GM13976 (cell line): ENCODE data around the gene SLC9A5.

Experiments
- DNase-seq: peaks from one replicate; pipeline ENCODE4 v3.0.0; 2012; ENCODE audit warnings: low spot score
- CTCF ChIP-seq: IDR thresholded peaks from 2 replicates; pipeline ENCODE4 v1.5.1; 2012; ENCODE audit warnings: borderline replicate concordance, mild to moderate bottlenecking; ENCODE audit not compliant: insufficient read depth; ENCODE audit errors: extremely low read depth, missing control alignments, control extremely low read depth
- in situ Hi-C: fragments of 300-500 bp; cut with MboI; formaldehyde crosslinking; loops from one replicate; pipeline ENCODE4 v1.12.0; 2022; ENCODE audit warnings: low sequenced_read_pairs, mixed read lengths, inconsistent platforms; ENCODE audit not compliant: unreplicated experiment

Gene SLC9A5

GRCh38 chr16:67208154-67208896 is 40.5 kb upstream of the SLC9A5 start:
- TF ChIP-seq CTCF, result no peak
- in situ Hi-C loops, result no loop called here
- DNase-seq, result peak; percentile 32

- DNase-seq, result peak; percentile 24
- no peak for TF ChIP-seq CTCF
- in situ Hi-C loops, result no loop called here
Measured at GRCh38 chr16:67209565-67209964, 39.2 kb upstream of the SLC9A5 start.

GRCh38 chr16:67210069-67210937 is 38.5 kb upstream of the SLC9A5 start:
- DNase-seq, result no peak
- TF ChIP-seq CTCF, result no peak
- in situ Hi-C loops, result no loop called here

- no peak for TF ChIP-seq CTCF
Measured at GRCh38 chr16:67211674-67212073, 37.1 kb upstream of the SLC9A5 start.

GRCh38 chr16:67212766-67213165 is 36.0 kb upstream of the SLC9A5 start:
- in situ Hi-C loops, result no loop called here
- DNase-seq, result no peak
- TF ChIP-seq CTCF, result no peak

More at GRCh38 chr16:67211674-67212073, 37.1 kb upstream of the SLC9A5 start:
- in situ Hi-C loops, result no loop called here
- no peak for DNase-seq

- no peak for TF ChIP-seq CTCF
- in situ Hi-C loops, result no loop called here
- no peak for DNase-seq
Measured at GRCh38 chr16:67213197-67214019, 35.4 kb upstream of the SLC9A5 start.
